Liver (tissue), 3 donors: ENCODE results near the gene MPP7.

Experiments
- CTCF ChIP-seq: fragments of 150-350 bp; IDR thresholded peaks from 2 replicates; pipeline ENCODE4 v1.5.1; 2017; ENCODE audit warnings: improper control_type of control experiment, low read depth, low read length; ENCODE audit not compliant: missing input control
- EGR1 ChIP-seq, 2 donors: IDR thresholded peaks; 2 replicates each; pipeline ENCODE4 v1.6.1; 2016 to 2018; ENCODE audit warnings: antibody characterized with exemption in 2 of 2, low read depth in 2 of 2
- TAF1 ChIP-seq: conservative IDR thresholded peaks from 2 replicates; pipeline ENCODE4 v1.6.1; 2016; ENCODE audit warnings: antibody characterized with exemption, mild to moderate bottlenecking
- donor health status: healthy.
- donor health status: healthy.

DNA sequence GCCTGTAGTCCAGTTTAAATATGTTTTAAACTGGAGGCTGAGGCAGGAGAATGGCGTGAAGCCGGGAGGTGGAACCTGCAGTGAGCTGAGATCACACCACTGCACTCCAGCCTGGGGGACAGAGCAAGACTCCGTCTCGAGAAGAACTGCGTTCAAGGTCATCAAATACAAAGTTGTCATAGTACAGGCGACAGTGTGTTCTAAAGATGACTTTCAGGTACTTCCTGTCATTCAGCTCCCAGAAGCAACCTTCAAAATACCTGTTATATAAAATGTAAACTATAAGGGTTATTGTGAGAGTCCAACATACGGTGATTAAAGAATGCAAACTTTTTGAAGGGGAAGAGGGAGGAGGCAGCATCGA, 8.7 kb downstream of the MPP7 start:
- no peak for TF ChIP-seq EGR1 (IDR thresholded peaks at IDR 0.05; ENCODE audit: low read depth in 2 of 2)
- no peak for TF ChIP-seq CTCF
- TF ChIP-seq TAF1: no peak
